ENCODE data around the gene HSD17B3. TPM values are rescaled to one million over a fixed set of nuclear protein-coding genes. Genes with fewer than 3 reads are reported as not detected.
"Not testable (repeated sequence)": the region's sequence is repeated elsewhere in the genome, so short reads cannot be mapped to it uniquely, and the experiment has no call there.

HSD17B3 gene
- total and polyA plus RNA-seq, 8 donors = 0.26 to 1.8 (median 0.52) TPM; not detected in 1

DNA sequence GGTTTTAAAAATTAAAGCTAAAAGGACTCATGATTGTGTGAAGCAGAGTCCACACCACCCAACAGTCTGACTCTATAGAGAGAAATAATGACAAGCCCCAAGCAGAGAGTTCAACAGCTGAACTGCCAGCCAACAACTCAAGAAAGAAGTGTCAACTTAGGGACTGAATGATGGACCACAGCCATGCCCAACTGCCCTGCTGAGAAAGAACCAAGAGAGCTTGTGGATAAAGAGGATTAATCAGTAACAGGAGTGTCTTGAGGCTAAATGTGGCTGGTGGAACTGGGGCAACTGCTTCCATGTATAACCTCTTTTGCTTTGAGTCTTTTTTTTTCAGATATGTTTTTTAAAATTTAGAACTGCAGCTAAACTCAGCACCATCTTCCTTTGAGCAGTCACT, 109.3 kb downstream of the HSD17B3 start:
- intact Hi-C loops (cut with DNase I) = no loop called here
- H3K4me1 ChIP-seq = no peaks in the 10 kb centered on the region
- TF ChIP-seq, protein P1, sequence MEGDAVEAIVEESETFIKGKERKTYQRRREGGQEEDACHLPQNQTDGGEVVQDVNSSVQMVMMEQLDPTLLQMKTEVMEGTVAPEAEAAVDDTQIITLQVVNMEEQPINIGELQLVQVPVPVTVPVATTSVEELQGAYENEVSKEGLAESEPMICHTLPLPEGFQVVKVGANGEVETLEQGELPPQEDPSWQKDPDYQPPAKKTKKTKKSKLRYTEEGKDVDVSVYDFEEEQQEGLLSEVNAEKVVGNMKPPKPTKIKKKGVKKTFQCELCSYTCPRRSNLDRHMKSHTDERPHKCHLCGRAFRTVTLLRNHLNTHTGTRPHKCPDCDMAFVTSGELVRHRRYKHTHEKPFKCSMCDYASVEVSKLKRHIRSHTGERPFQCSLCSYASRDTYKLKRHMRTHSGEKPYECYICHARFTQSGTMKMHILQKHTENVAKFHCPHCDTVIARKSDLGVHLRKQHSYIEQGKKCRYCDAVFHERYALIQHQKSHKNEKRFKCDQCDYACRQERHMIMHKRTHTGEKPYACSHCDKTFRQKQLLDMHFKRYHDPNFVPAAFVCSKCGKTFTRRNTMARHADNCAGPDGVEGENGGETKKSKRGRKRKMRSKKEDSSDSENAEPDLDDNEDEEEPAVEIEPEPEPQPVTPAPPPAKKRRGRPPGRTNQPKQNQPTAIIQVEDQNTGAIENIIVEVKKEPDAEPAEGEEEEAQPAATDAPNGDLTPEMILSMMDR (IDR thresholded peaks at IDR 0.05) = no peak
- DNase-seq (peak in 1 of 4 donors; percentile 30), ATAC-seq (peak; percentile 69)
- H3K36me3 ChIP-seq = no peaks in the 10 kb centered on the region
- peaks cover 0 to 16% of the 10 kb centered on the region in 2 donors for H3K9me3 ChIP-seq
- no peak overlapping the region for H3K27ac ChIP-seq
- H3K27me3 ChIP-seq = no peaks in the 10 kb centered on the region
- no peak overlapping the region for H3K4me3 ChIP-seq

DNA sequence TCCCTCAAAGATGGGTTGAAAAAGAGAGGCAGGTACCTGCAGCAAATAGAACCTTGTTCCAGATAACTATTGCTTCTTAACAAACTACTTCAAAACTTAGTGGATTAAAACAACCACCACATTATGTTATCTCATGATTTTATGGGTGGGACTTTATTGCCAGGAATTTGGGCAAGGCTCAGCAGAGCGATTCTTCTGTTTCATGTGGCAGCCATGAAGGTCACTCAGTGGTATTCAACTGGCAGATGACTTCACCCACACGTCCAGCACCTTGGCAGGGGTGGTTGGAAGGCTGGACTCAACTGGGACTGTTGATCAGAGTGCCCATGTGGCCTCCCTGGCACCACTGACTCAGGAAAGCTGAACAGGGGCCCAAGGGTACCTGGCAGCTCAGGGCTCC, 112.0 kb downstream of the HSD17B3 start:
- Histone ChIP-seq H3K27ac (no peak overlapping the region), H3K9me3 (peaks cover 0 to 24% of the 10 kb centered on the region in 2 donors), H3K27me3 (peaks cover 0 to 10% of the 10 kb centered on the region in 2 donors), H3K4me3 (no peak overlapping the region), H3K36me3 (no peaks in the 10 kb centered on the region), H3K4me1 (peaks cover 0 to 13% of the 10 kb centered on the region in 2 donors)
- TF ChIP-seq, protein P1 (IDR thresholded peaks at IDR 0.05) = no peak
- ATAC-seq = no peak
- peak in 1 of 4 donors; percentile 13 for DNase-seq
- intact Hi-C loops (cut with DNase I) = no loop called here

DNA sequence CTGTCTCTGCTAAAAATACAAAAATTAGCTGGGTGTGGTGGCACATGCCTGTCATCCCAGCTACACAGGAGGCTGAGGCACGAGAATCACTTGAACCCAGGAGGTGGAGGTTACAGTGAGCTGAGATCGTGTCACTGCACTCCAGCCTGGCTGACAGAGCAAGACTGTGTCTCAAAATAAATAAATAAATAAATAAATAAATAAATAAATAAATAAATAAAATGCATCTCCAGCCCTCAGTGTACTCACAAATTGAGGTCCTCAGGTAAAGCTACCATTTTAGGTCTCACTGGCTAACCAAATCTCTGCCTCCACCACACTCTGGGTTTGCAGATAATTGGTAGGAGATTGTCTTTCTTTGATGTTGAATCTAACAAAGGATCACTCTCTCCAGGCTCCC, 112.4 kb downstream of the HSD17B3 start:
- H3K9me3 ChIP-seq = peaks cover 0 to 25% of the 10 kb centered on the region in 2 donors
- DNase-seq; ATAC-seq; H3K36me3 ChIP-seq; H3K27ac ChIP-seq; H3K27me3 ChIP-seq; H3K4me3 ChIP-seq; intact Hi-C loops (cut with DNase I): not testable (repeated sequence)
- peaks cover 0 to 13% of the 10 kb centered on the region in 2 donors for H3K4me1 ChIP-seq

DNA sequence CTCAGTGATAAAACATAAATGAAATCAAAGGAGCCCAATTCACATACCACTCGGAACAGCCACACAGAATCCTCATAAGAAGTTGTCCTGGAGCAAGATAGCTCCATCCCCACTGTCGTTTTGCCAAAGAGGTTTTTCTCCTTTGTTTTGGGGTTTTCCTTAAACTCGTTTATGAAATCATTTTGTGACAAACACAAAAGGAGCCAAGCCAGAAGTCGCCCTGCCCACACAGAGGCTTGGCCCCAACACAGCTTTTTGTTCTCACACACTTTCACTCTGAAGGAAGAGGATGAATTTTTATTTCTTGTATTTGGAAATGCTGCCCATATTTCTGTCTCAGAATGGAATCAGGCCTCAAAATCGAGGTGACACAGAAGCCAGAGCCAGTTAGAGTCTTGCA, 113.4 kb downstream of the HSD17B3 start:
- Histone ChIP-seq H3K9me3 (peaks cover 0 to 25% of the 10 kb centered on the region in 2 donors), H3K27ac (peak overlapping the region in 1 of 2 donors; percentile 0), H3K27me3 (peaks cover 0 to 14% of the 10 kb centered on the region in 2 donors), H3K36me3 (no peaks in the 10 kb centered on the region), H3K4me1 (peaks cover 0 to 13% of the 10 kb centered on the region in 2 donors), H3K4me3 (no peak overlapping the region)
- intact Hi-C loops (cut with DNase I) = no loop called here
- TF ChIP-seq, protein P1 (IDR thresholded peaks at IDR 0.05) = no peak
- ATAC-seq = no peak
- DNase-seq = no peak

DNA sequence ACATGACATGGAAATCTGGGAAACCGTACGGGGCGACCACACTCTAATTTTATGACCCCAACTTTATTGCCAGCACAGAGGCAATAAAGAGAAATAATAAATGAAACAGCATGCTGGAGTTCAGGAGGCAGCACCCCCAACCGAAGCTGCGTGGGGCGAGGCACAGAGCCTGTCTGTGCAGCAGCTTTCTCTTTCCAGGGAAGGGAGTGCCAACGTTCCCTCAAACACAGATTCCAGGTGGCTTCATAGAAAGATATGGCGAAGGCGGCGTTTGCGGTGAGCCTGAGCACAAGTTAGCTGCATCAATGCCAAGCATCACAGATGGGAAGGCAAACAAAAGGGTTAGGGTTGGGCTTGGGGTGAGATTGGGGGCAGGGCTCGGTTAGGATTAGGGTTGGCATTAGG, 114.8 kb downstream of the HSD17B3 start:
- peaks cover 0 to 26% of the 10 kb centered on the region in 2 donors for H3K27me3 ChIP-seq
- no peak overlapping the region for H3K4me3 ChIP-seq
- peak; percentile 13 for ATAC-seq
- H3K4me1 ChIP-seq = peaks cover 0 to 13% of the 10 kb centered on the region in 2 donors
- H3K36me3 ChIP-seq = no peaks in the 10 kb centered on the region
- intact Hi-C loops (cut with DNase I) = no loop called here
- peak in 1 of 4 donors; percentile 21 for DNase-seq
- peaks cover 0 to 25% of the 10 kb centered on the region in 2 donors for H3K9me3 ChIP-seq
- H3K27ac ChIP-seq = no peak overlapping the region
- TF ChIP-seq, protein P1 (IDR thresholded peaks at IDR 0.05) = no peak

DNA sequence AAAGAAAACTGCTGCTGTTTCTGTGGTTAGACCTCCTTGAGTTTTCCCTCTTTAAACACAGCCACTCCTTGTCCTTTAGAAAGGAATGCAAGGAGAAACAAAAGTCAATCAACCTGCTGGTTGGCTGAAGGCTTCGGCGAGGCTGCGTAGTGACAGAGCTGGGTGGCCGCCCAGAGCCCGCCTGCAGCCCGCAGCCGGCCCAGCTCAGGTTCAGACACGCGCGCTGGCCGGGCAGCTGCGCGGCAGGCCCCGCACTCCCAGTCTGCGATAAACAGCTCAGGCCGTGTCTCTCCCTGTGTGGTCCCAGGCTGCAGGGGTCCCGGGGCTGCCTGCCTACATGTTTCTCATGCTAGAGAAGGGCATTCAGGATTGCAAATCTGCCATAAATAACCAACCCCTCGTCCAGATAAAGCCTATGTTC, 115.4 kb downstream of the HSD17B3 start:
- peak; percentile 96 for ATAC-seq
- H3K4me1 ChIP-seq = peaks cover 0 to 13% of the 10 kb centered on the region in 2 donors
- TF ChIP-seq, protein P1 (IDR thresholded peaks at IDR 0.05) = no peak
- no peak overlapping the region for H3K4me3 ChIP-seq
- intact Hi-C loops (cut with DNase I) = no loop called here
- no peaks in the 10 kb centered on the region for H3K36me3 ChIP-seq
- peaks cover 0 to 25% of the 10 kb centered on the region in 2 donors for H3K9me3 ChIP-seq
- peak; percentile 47 to 83 (median 68) for DNase-seq
- peaks cover 0 to 26% of the 10 kb centered on the region in 2 donors for H3K27me3 ChIP-seq
- H3K27ac ChIP-seq = peak overlapping the region; percentile 50 to 54

Measured in left lung (tissue), 10 donors.